Amniotic stem cell (primary cell): Measurements from ENCODE around the gene WDR81.
"Not testable (repeated sequence)": the region's sequence is repeated elsewhere in the genome, so short reads cannot be mapped to it uniquely, and the experiment has no call there.

ENCODE experiments used
- DNase-seq: peaks from one replicate; lab custom pipeline; 2025; lab: John Stamatoyannopoulos, UW

Gene WDR81

DNA sequence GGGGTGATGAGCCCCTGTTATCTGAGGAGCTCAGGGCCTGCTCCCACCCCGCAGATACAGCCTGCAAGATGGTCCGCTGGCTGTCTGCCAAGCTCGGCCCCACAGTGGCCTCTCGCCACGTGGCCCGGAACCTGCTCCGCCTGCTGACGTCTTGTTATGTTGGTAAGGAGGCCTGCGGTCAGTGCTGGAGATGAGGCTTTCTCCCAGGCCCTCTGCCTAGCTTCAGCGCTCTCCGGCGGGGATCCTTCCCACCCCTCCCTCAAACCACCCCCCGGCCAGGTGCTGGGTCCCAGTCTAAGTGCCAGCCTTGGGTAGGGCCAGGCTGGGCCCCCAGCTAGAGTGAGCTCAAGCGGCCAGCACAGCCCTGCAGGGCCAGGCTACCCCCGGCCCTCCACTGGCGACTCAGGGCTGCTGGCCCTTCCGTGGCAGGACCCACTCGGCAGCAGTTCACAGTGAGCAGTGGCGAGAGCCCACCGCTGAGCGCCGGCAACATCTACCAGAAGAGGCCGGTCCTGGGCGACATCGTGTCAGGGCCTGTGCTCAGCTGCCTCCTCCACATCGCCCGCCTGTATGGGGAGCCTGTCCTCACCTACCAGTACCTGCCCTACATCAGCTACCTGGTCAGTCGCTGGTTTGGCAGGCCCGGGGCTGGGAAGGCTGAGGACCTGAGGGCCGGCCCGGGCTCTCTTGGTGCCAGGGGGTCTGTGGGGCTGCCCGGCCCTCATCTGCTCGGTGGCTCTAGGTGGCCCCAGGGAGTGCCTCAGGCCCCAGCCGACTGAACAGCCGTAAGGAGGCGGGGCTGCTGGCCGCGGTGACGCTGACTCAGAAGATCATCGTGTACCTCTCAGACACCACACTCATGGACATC, 6.1 kb downstream of the WDR81 start:
- DNase-seq, result no peak

DNA sequence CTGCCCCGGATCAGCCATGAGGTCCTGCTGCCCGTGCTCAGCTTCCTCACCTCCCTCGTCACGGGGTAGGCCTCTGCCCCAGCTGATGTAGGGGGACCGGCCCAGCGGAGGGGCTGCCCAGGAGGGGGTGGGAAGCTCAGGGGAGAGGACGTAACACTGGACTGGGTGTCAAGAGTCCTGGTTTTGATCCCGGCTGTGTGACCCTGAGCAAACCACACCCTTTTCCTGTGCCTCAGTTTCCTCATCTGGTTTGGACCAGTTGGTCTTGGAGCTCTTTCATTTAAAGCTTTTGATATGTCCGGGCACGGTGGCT, 6.6 kb downstream of the WDR81 start:
- DNase-seq, result no peak

DNA sequence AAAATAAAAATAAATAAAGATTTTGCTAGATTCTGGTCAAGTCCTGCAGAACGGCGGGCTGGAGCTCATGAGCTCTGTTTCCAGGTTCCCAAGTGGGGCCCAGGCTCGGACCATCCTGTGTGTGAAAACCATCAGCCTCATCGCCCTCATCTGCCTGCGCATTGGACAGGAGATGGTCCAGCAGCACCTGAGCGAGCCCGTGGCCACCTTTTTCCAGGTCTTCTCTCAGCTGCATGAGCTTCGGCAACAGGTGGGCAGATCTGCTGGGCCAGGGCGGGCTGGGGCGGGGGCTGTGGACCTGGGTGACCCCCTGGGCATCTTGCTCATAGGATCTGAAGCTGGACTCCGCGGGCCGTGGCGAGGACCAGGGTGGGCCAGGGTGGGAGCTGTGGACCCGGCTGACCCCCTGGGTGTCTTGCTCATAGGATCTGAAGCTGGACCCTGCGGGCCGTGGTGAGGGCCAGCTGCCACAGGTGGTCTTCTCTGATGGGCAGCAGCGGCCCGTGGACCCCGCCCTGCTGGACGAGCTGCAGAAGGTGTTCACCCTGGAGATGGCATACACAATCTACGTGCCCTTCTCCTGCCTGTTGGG, 7.8 kb downstream of the WDR81 start:
- DNase-seq, result no peak

DNA sequence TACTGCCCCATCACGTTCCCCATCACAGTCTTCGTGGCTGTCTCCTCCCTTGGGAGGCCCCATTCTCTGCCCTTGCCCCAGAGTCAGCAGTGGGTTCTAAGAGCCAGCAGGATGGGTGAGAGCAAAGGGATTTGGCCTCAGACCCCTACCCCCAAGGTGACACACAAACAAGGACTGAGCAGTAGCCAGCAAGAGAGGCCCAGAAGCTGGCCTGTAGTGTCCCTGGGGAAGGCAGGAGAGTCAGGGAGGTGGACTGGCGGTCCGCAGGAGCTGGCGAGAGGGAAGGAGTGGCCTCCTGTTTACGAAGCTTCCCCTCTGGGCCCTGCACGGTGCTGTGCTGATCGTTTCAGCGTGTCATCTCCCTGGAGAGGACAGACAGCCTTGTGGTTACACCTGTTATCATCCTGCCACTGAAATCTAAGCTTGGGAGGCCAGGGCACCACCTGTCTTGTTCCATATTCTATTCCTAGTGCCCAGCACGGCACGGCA, 8.4 kb downstream of the WDR81 start:
- no peak for DNase-seq

DNA sequence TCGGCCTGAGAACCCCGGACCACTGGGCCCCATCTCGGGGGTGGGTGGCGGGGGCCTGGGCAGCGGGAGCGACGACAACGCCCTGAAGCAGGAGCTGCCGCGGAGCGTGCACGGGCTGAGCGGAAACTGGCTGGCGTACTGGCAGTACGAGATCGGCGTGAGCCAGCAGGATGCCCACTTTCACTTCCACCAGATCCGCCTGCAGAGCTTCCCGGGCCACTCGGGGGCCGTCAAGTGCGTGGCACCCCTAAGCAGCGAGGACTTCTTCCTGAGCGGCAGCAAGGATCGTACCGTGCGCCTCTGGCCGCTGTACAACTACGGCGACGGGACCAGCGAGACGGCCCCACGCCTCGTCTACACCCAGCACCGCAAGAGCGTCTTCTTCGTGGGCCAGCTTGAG, 9.3 kb downstream of the WDR81 start:
- no peak for DNase-seq

DNA sequence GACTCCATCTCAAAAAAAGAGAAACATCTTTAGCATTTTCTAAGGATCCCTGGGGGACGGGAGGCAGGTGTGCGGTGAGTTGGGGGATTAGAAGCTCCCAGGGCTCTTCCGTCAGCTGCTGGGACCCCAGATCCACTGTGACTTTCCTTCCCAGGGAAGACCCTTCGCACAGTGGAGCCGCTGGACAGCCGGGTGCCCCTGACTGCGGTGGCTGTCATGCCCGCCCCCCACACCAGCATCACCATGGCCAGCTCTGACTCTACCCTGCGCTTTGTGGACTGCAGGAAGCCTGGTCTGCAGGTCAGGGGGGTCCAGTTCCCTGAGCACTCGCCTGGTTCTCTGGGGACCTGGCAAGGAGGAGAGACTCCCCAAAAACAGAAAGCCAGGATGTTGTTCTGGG, 10.9 kb downstream of the WDR81 start:
- DNase-seq, result no peak

DNA sequence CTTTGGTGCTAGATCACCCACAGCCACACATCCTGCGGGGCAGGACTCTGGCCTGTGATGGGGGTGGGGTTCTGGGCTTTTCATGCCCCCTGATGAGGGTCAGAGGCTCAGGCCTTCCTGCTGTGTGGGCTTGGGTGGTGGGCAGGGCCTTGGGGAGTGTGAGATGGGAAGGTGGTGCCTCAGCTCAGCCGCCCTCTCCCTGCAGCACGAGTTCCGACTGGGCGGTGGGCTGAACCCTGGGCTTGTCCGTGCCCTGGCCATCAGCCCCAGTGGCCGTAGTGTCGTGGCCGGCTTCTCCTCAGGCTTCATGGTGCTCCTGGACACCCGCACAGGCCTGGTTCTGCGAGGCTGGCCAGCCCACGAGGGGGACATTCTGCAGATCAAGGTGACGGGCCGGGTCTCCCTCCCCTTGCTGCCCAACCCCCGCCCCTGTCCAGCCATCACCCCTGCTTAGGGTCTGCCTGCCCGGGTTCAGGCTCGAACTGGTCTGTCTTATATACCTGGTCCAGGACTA, 11.4 kb downstream of the WDR81 start:
- DNase-seq, result no peak

DNA sequence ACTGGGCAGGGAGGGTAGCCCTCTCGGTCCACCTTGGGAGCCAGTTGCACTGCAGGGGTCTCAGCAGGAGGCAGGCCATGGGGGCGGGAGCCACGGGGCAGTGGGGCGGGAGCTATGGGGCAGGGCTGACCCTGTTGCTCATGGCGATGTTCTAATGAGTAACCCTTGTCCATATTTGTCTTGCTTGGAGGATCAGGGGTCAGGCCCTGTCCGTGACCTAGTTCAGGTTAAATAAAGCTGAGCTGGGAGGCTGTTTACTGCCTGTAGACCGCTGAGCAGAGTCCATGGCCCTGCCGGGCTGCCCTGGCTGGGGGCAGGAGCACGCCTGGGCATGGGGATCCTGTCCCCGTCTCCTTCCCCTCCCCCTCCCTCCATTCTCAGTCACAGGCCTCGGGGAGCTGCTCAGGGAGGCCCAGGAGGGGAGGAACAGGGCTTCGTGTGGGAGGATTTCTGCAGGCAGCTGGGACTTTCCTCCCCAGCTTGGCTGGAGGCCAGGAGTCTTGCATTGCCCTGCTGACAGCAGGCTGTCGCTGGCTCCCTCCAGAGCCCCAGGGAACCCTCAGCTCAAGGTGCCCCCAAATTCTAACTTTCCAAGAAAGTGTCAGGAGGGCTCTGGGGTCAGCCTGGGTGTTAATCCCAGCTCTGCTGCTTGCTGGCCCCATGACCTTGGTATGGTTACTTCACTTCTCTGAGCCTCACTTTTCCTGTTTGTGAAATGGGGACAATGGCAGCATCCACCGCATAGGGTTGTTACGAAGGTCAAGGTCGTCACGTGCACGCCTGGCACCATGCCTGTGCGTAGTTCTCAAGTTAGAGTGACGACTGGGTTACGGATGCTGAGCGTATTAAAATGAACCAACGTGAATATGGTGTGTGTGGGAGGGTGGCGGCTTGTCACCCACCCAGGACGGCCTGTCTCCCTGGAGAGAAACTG, 12.1 kb downstream of the WDR81 start:
- DNase-seq, result no peak

DNA sequence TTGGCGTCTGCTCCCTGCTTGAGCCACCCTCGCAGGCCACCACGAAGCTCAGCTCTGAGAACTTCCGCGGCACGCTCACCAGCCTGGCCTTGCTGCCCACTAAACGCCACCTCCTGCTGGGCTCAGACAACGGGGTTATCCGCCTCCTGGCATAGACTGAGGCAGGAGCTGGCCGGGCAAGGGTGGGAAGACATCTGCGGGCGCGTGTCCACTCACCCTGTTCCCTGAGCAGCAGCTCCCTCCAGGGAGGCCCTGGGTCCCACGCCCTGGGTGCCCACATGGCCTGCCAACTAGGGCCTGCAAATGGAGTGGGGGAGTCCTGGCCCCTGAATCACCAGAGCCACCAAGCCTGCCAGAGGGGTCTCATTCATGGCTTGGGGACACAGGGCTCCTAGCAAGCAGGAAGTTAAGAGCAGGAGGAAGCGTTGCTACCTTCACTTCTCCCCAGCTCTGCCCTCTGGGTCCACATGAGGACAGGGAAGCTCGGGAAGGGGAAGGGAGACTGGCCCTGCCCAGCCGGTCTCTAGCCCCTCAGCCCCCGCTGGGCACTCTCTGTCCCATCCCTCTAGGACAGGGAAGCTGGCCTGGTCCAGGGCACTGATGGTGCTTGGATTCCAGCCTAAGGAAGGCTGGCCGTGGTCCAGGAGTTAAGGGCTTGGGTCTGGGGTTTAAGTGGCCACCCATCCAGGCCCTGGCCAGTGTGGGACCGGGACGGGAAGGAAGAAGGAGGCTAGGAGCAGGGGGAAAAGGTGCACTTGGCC, 13.2 kb downstream of the WDR81 start:
- DNase-seq, result no peak

DNA sequence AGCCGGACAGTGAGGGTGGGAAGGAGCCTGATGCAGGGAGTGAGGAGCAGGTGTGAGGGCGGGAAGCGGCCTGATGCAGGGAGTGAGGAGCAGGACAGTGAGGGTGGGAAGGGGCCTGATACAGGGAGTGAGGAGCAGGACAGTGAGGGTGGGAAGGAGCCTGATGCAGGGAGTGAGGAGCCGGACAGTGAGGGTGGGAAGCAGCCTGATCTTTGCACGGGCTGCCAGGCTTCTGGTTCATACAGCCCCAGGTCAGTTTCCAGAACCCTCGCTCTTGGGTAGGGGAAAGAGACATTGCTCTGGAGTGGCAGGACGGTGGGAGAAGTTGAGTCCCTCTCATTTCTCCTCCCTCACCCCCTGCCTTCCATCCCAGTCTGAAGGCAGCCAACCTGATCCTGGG, 17.4 kb downstream of the WDR81 start:
- DNase-seq, result not testable (repeated sequence)

DNA sequence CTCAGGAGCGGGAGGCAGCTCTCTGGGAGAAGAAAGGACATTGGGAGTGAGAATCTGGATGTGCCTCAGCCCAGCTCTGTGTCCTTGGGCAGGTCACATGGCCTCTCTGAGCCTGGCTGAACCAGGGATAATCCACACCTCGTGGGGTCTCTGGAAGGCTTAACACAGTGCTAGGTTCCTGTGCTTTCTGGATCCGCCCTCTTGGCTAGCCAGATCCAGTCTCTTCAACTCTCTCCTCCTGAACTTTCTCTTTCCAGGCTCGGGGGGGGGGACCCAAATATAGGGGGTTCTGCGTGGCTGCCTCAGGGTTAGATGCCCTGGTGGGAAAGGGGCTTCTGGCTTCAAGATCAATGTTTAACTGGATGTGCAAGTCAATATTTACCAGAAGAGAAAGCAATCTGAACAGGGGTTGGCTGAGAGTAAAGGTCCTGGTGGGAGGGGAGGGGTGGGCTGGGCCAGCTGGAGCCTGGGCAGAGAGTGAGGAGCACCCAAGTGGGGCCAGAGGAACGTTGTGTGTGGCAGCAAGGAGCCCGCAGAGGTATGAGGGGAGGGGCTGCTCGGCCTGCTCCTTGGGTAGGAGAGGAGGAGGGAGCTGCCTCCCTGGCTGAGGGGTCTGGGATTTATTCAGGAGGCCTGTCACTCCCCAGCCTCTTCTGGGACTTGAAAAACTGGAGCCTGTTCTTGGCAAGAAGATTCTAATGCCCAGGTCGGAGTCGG, 18.0 kb downstream of the WDR81 start, which contains the start of gene SERPINF2:
SERPINF2 (plus strand) TSS at position 501 of the 717 bp plus-strand sequence. CDS start 2,125 bp downstream, outside the sequence.
- DNase-seq, result no peak

DNA sequence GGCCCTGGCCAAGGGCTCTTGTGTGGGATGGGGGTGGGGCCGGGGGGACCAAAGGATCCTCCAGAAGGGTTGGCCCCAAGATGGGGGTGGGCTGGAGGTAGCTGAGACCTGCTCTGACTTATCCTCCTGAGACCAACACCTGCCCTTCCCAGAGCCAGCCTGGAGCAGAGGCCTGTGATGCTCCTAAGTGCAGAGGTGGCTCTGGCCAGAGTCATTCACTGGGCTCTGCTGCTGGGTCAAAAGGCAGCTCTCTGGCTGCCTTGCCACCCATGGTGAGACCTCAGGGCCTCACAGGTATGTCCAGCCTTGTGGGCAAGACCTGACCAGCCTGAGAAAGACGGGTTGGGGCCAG, 18.6 kb downstream of the WDR81 start:
- no peak for DNase-seq

DNA sequence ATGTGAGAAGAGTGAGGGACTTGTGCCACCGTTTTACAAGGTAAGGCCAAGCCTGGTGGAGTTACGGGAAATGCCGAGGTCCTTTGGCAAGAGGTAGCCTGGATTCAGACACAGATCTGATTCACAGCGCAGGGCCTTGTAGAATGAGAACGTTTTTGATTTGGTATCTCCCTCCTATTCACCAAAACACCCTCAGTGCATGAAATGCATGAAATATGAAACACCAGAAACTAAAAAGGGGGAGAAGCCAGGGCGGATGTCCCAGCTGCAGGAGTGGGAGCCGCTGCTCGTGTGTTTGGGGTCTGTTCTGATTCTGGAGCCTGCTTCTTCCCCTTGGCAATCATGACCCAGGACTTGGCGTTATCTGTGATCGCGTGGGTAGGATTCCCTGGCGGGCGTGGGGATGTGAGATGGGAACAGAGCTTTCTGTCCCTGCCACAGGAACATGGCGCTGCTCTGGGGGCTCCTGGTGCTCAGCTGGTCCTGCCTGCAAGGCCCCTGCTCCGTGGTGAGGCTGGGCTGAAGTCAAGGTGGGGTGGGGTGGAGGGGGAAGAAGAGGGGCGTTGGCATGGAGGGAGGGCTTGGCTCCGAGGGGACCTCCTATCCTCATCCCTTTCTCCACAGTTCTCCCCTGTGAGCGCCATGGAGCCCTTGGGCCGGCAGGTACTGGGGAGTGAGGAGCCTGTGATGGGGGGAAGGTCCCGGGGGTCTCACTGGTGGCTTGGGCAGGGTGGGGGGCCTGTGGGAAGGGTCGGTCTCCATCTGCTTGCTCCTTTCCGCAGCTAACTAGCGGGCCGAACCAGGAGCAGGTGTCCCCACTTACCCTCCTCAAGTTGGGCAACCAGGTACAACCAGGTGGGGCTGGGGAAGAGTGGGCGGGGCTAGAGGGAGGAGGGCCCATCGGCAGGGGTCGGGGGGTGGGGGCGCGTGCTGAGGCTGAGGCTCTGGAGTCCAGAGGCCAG, 20.3 kb downstream of the WDR81 start:
- no peak for DNase-seq

DNA sequence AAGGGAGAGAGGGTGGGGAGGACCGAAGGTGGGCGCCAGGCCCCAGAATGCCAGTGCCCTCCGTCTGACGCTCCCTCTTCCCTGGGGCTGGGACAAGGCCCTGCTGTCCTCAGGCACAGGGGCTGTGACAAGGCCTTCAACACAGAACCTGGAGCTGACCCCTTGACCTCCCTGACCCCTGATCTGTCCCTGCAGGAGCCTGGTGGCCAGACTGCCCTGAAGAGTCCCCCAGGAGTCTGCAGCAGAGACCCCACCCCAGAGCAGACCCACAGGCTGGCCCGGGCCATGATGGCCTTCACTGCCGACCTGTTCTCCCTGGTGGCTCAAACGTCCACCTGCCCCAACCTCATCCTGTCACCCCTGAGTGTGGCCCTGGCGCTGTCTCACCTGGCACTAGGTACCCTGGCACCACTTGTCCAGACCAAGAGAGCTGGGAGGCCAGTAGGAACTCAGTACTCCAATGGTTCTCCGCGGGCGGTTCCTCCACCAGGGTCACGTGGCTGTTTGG, 21.1 kb downstream of the WDR81 start:
- DNase-seq, result no peak

DNA sequence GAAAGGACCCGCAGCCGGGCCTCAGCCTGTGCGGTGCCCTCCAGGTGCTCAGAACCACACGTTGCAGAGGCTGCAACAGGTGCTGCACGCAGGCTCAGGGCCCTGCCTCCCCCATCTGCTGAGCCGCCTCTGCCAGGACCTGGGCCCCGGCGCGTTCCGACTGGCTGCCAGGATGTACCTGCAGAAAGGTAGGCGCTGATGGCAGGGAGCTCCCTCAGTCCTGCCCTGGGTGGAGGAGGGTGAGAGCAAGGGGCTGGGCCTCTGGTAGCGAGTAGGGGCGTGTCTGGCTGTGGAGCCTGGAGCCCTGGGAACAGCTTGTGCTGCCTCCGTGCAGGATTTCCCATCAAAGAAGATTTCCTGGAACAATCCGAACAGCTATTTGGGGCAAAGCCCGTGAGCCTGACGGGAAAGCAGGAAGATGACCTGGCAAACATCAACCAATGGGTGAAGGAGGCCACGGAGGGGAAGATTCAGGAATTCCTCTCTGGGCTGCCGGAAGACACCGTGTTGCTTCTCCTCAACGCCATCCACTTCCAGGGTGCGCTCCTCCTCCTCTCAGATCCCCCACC, 22.6 kb downstream of the WDR81 start:
- DNase-seq, result no peak

DNA sequence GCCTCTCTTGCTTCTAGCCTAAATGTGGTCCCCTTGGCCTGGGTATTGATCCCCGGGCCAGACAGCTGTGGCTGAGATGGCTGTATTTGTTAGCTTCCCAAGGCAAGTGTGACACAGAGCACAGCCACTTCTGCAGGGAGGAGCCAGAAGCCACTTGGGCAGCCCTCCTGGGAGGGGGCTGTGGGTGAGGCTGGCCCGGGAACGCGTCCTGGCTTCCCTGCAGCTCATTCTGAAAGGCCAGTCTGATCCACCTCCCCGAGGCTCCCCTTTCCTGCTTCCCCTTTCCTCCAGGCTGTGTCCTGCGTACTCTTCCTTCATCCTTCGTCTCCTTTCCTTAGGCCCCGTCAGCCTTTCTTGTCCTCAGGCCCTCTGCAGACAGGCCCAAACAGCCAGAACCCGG, 26.1 kb downstream of the WDR81 start:
- no peak for DNase-seq

DNA sequence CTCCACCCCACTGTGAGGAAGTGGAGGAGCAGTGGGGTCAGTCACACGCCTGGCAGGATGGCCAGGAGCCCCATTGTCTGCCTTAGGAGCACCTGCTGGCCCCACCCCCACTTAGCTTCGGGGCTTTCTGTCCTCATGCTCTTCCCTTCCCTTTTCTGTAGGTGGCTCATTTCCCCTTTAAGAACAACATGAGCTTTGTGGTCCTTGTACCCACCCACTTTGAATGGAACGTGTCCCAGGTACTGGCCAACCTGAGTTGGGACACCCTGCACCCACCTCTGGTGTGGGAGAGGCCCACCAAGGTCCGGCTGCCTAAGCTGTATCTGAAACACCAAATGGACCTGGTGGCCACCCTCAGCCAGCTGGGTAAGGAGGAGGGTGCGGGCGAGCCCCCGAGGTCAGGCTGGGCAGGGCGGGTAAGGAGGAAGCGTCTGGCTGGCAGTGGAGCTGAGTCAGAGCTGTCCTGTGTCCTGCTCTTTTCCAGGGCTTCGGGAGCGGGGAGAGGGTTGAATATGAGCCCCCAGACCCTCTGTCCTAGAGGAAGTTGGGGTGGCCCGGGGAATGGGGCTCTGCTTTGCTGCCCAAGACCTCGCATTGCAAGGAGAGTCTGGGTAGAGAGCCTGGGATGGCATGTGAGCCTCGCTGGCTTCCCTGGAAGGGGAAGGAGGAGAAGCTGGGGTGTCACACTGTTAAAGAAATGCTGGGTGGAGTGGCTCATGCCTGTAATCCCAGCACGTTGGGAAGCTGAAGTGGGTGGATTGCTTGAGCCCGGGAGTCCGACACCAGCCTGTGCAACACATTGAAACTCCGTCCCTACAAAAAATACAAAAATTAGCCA, 28.1 kb downstream of the WDR81 start:
- no peak for DNase-seq

DNA sequence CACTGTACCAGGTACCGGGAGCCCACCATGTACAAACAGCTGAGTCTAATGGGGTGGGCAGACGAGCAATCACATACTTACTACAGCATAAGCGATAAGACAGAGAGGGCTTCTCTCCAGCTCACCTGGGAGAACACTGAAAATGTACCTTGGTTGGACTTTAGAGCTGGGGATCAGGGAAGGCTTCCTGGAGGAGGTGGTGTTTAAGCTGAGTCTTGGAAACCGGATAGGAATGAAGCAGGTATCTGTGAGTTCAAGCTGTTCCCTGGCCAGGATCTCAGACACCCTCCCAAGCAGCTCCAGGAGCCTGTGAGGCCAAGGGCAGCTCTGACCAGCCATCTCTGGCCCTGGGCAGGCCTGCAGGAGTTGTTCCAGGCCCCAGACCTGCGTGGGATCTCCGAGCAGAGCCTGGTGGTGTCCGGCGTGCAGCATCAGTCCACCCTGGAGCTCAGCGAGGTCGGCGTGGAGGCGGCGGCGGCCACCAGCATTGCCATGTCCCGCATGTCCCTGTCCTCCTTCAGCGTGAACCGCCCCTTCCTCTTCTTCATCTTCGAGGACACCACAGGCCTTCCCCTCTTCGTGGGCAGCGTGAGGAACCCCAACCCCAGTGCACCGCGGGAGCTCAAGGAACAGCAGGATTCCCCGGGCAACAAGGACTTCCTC, 29.4 kb downstream of the WDR81 start:
- DNase-seq, result no peak
